Endothelial cell of umbilical vein (primary cell): ENCODE results near the gene SULT1C3. TPM values are rescaled to one million over a fixed set of nuclear protein-coding genes. Genes with fewer than 3 reads are reported as not detected.

Experiments
- BruUV-seq: library from RNA; stranded (reverse); fragments of 400-500 nt; replicated peaks from 2 replicates; lab custom pipeline; 2021; lab: Mats Ljungman, UMichigan
- CTCF ChIA-PET: fragments of 300-600, 350-600 bp; sonication (Branson Sonifier 250); formaldehyde crosslinking; loops from one replicate; lab custom pipeline; 2021; ENCODE audit warnings: antibody characterized with exemption, inconsistent platforms; lab: Charles Lee
- POLR2A ChIA-PET: fragments of 300-600, 350-600 bp; sonication (Branson Sonifier 250); formaldehyde crosslinking; loops from one replicate; lab custom pipeline; 2021; ENCODE audit warnings: antibody characterized with exemption, inconsistent platforms; lab: Charles Lee
- DNase-seq: peaks from one replicate; pipeline ENCODE4 v3.0.0-alpha.2; 2011; ENCODE audit warnings: low read depth, low spot score
- FAIRE-seq: peaks from 2 replicates; lab custom pipeline; 2011; peaks lifted over from hg19 to GRCh38; lab: Jason Lieb, UNC
- H2AFZ ChIP-seq: 2 replicates; pipeline ENCODE4 v1.6.0; 2012; ENCODE audit warnings: low read depth, low read length, control low read depth, inconsistent platforms
- H3K27ac ChIP-seq: 2 replicates; pipeline ENCODE4 v1.5.1; 2011; ENCODE audit warnings: low read depth, mild to moderate bottlenecking, control low read depth, low read length, moderate library complexity; ENCODE audit not compliant: insufficient read depth
- H3K27me3 ChIP-seq, 2 experiments: 2 replicates each; pipeline versions ENCODE4 v1.6.0 to v1.6.1; 2011; ENCODE audit warnings: low read length in 2 of 2, mixed read lengths in 1 of 2; ENCODE audit not compliant: control insufficient read depth in 2 of 2, insufficient read depth in 2 of 2
- H3K36me3 ChIP-seq, 2 experiments: 2 replicates in 1 of 2; 3 replicates in 1 of 2; pipeline ENCODE4 v1.5.1; 2011; ENCODE audit warnings: low read length in 2 of 2, mild to moderate bottlenecking in 1 of 2, moderate library complexity in 1 of 2; ENCODE audit not compliant: control insufficient read depth in 2 of 2, insufficient read depth in 2 of 2; ENCODE audit errors: extremely low read depth in 1 of 2
- H3K4me1 ChIP-seq: 3 replicates; pipeline ENCODE4 v1.5.1; 2011; ENCODE audit warnings: mild to moderate bottlenecking, low read length; ENCODE audit not compliant: control insufficient read depth, insufficient read depth; ENCODE audit errors: extremely low read depth
- H3K4me2 ChIP-seq: 2 replicates; pipeline ENCODE4 v1.6.1; 2011; ENCODE audit warnings: low read length, control low read depth, mixed read lengths; ENCODE audit not compliant: insufficient read depth
- H3K4me3 ChIP-seq, 3 experiments: fragments of 200-600 bp in 1 of 3; sonication (generic), shearing (Covaris generic) in 1 of 3; replicated peaks in 1 of 3; 2 replicates each; pipeline ENCODE4 v1.5.1; 2011 to 2016; ENCODE audit warnings: control low read depth in 3 of 3, low read length in 3 of 3, mild to moderate bottlenecking in 2 of 3, inconsistent platforms in 1 of 3, low read depth in 1 of 3, moderate library complexity in 1 of 3; ENCODE audit not compliant: insufficient read depth in 1 of 3
- H3K79me2 ChIP-seq: 2 replicates; pipeline ENCODE4 v1.6.0; 2012; ENCODE audit warnings: low read length, inconsistent platforms; ENCODE audit not compliant: control insufficient read depth, insufficient read depth
- H3K9ac ChIP-seq: replicated peaks from 2 replicates; pipeline ENCODE3; 2011; ENCODE audit warnings: low read length, control low read depth; ENCODE audit not compliant: insufficient read depth; ENCODE audit errors: extremely low read depth
- H3K9me1 ChIP-seq: replicated peaks from 3 replicates; pipeline ENCODE4 v1.6.0; 2011; ENCODE audit warnings: mild to moderate bottlenecking, low read length; ENCODE audit not compliant: control insufficient read depth, insufficient read depth; ENCODE audit errors: extremely low read depth
- H3K9me3 ChIP-seq: replicated peaks from 2 replicates; pipeline ENCODE4 v1.5.1; 2012; ENCODE audit warnings: low read length, inconsistent platforms; ENCODE audit not compliant: control insufficient read depth, insufficient read depth
- H4K20me1 ChIP-seq: replicated peaks from 2 replicates; pipeline ENCODE3; 2011; ENCODE audit warnings: mild to moderate bottlenecking, low read length; ENCODE audit not compliant: control insufficient read depth, insufficient read depth; ENCODE audit errors: extremely low read depth
- CTCF ChIP-seq, 2 donors: IDR thresholded peaks; 1 replicate in 1 of 2; 2 replicates in 1 of 2; pipeline ENCODE4 v1.5.1; 2011; ENCODE audit warnings: low read length in 2 of 2, mild to moderate bottlenecking in 2 of 2, moderate library complexity in 2 of 2, control low read depth in 1 of 2, inconsistent platforms in 1 of 2, low read depth in 1 of 2; ENCODE audit not compliant: insufficient read depth in 1 of 2; ENCODE audit errors: extremely low read depth in 1 of 2
- EZH2 ChIP-seq: IDR thresholded peaks from 2 replicates; pipeline ENCODE4 v1.6.1; 2012; ENCODE audit warnings: borderline replicate concordance, low read depth, mild to moderate bottlenecking, moderate library complexity, low read length, inconsistent platforms; ENCODE audit not compliant: severe bottlenecking
- FOS ChIP-seq: IDR thresholded peaks from 2 replicates; pipeline ENCODE4 v1.6.1; 2011; ENCODE audit warnings: mild to moderate bottlenecking, low read length, moderate library complexity, borderline replicate concordance; ENCODE audit not compliant: insufficient read depth
- GATA2 ChIP-seq: IDR thresholded peaks from 2 replicates; pipeline ENCODE4 v1.7.0; 2011; ENCODE audit warnings: low read depth, mild to moderate bottlenecking, moderate library complexity, mixed read lengths, low read length; ENCODE audit not compliant: insufficient read length, insufficient read depth
- JUN ChIP-seq: IDR thresholded peaks from 2 replicates; pipeline ENCODE4 v1.6.1; 2011; ENCODE audit warnings: borderline replicate concordance, low read depth; ENCODE audit not compliant: insufficient read length, insufficient read depth
- MAX ChIP-seq: IDR thresholded peaks from 2 replicates; pipeline ENCODE4 v1.6.1; 2011; ENCODE audit not compliant: insufficient read depth, insufficient read length
- MYC ChIP-seq: IDR thresholded peaks from one replicate; pipeline ENCODE4 v1.6.1; 2011; ENCODE audit warnings: mild to moderate bottlenecking, low read depth, low read length
- POLR2A ChIP-seq: IDR thresholded peaks from 2 replicates; pipeline ENCODE4 v1.6.1; 2012; ENCODE audit warnings: low read depth, mild to moderate bottlenecking, control low read depth, low read length
- POLR2AphosphoS5 ChIP-seq: IDR thresholded peaks from 2 replicates; pipeline ENCODE4 v1.6.1; 2012; ENCODE audit warnings: low read depth, mild to moderate bottlenecking, control low read depth, low read length, moderate library complexity; ENCODE audit not compliant: insufficient read depth
- dilution Hi-C: fragments of 300-500 bp; cut with MboI; formaldehyde crosslinking; loops from one replicate; pipeline ENCODE4 v1.15.0; 2019; ENCODE audit warnings: low sequenced_read_pairs; ENCODE audit not compliant: extremely low pct_ligation_motif_present
- intact Hi-C: fragments of 100-400 bp; cut with micrococcal nuclease; formaldehyde crosslinking; loops from one replicate; pipeline ENCODE4 v1.10.0; 2022
- polyA plus RNA-seq, 4 experiments: library from polyadenylated mRNA; depleted of rRNA in 3 of 4; stranded (reverse) in 3 of 4; unstranded in 1 of 4; fragments of >200 nt; gene quantifications; 2 replicates each; pipeline versions ENCODE4 v1.2.1 to v1.2.3, GENCODE V29; 2011 to 2012; ENCODE audit warnings: missing spikeins in 1 of 4
- total RNA-seq: library from RNA; stranded (reverse); gene quantifications from 2 replicates; pipeline ENCODE4 v1.2.3, GENCODE V29; 2021

The SULT1C3 gene
- total and polyA plus RNA-seq, 2 donors (not counting 3 experiments of a cell fraction or from before 2014, with no cell fraction given), result not detected

GRCh38 chr2:108236676-108237335 is 3.0 kb upstream of the SULT1C3 start:
- Histone ChIP-seq H3K27ac (no peak overlapping the region), H3K4me3 (no peak overlapping the region), H3K4me1 (no peaks in the 10 kb centered on the region), H3K79me2 (no peaks in the 10 kb centered on the region), H3K9me1 (no peaks in the 10 kb centered on the region), H3K4me2 (no peak overlapping the region), H4K20me1 (no peaks in the 10 kb centered on the region), H3K36me3 (no peaks in the 10 kb centered on the region), H3K9me3 (peaks cover 1% of the 10 kb centered on the region), H3K27me3 (no peaks in the 10 kb centered on the region), H3K9ac (no peak overlapping the region), H2AFZ (no peak overlapping the region)
- DNase-seq (no peak), FAIRE-seq (no peak)
- POLR2A ChIA-PET, result no interaction called here
- CTCF ChIA-PET, result no interaction called here
- dilution Hi-C loops, result no loop called here
- no TSS peak for BruUV-seq
- no peak for TF ChIP-seq CTCF (IDR thresholded peaks at IDR 0.05; ENCODE audit: extremely low read depth in 1 of 2, insufficient read depth in 1 of 2, low read depth in 1 of 2, low read length in 2 of 2)
- TF ChIP-seq EZH2, result no peak
- no peak for TF ChIP-seq MAX
- TF ChIP-seq GATA2, result no peak
- no peak for TF ChIP-seq MYC
- TF ChIP-seq POLR2A, result no peak
- no peak for TF ChIP-seq POLR2AphosphoS5
- TF ChIP-seq JUN, result no peak
- TF ChIP-seq FOS, result no peak
- intact Hi-C loops, result no loop called here
